Breast epithelium (tissue), 3 donors: ENCODE results near the gene TSN.

ENCODE experiments used
- CTCF ChIP-seq, 3 donors: fragments of 450-650 bp; IDR thresholded peaks; one replicate each; pipeline ENCODE4 v1.5.1; 2016 to 2017; ENCODE audit warnings: antibody characterized with exemption in 3 of 3, mild to moderate bottlenecking in 3 of 3, moderate library complexity in 3 of 3
- POLR2A ChIP-seq: fragments of 450-650 bp; IDR thresholded peaks from one replicate; pipeline ENCODE4 v1.6.1; 2016; ENCODE audit warnings: antibody characterized with exemption, mild to moderate bottlenecking, moderate library complexity
- POLR2AphosphoS5 ChIP-seq, 3 donors: sonication (generic); formaldehyde crosslinking; IDR thresholded peaks; one replicate each; pipeline ENCODE4 v1.6.1; 2017; ENCODE audit warnings: antibody characterized with exemption in 3 of 3

GRCh38 chr2:121707344-121707919, 48.0 kb upstream of the TSN start:
- TF ChIP-seq CTCF (IDR thresholded peaks at IDR 0.05) (no peak), POLR2AphosphoS5 (IDR thresholded peaks at IDR 0.05) (no peak), POLR2A (no peak)
